GM12878 (cell line): ENCODE measurements around the gene TP53BP1. TPM values are rescaled to one million over a fixed set of nuclear protein-coding genes. Genes with fewer than 3 reads are reported as not detected.

Experiments
- ATAC-seq: fragments of 200-7000 bp; cut with Tn5 transposase; 3 replicates; pipeline ENCODE4 v1.9.1; 2020; ENCODE audit warnings: mild to moderate bottlenecking, moderate library complexity
- BruUV-seq: library from RNA; stranded (reverse); fragments of 400-500 nt; replicated peaks from 2 replicates; lab custom pipeline; 2021; lab: Mats Ljungman, UMichigan
- CTCF ChIA-PET: fragments of 300-600 bp; sonication (Branson Sonifier 250); formaldehyde crosslinking; extraction: SDS; loops from one replicate; lab custom pipeline; 2021; ENCODE audit warnings: inconsistent platforms; lab: Yijun Ruan, JAX
- POLR2A ChIA-PET: fragments of 350-600 bp; formaldehyde crosslinking; extraction: SDS; loops from one replicate; lab custom pipeline; 2021; ENCODE audit warnings: inconsistent platforms; lab: Charles Lee
- RAD21 ChIA-PET: fragments of 300-600 bp; sonication (Branson Sonifier 250); formaldehyde crosslinking; loops from one replicate; lab custom pipeline; 2023; ENCODE audit warnings: antibody characterized with exemption; ENCODE audit not compliant: unreplicated experiment; lab: Charles Lee
- SMC1A ChIA-PET: fragments of 300-600 bp; sonication (Branson Sonifier 250); formaldehyde crosslinking; loops from one replicate; lab custom pipeline; 2023; ENCODE audit not compliant: unreplicated experiment, uncharacterized antibody; lab: Charles Lee
- DNase-seq: peaks from one replicate; pipeline ENCODE4 v3.0.0-alpha.2; 2011; ENCODE audit warnings: low read depth, low spot score
- FAIRE-seq: peaks from 3 replicates; lab custom pipeline; 2011; peaks lifted over from hg19 to GRCh38; lab: Jason Lieb, UNC
- H2AFZ ChIP-seq: 2 replicates; pipeline ENCODE4 v1.6.0; 2011; ENCODE audit warnings: low read depth, low read length, control low read depth; ENCODE audit not compliant: control insufficient read depth
- H3K27ac ChIP-seq: 2 replicates; pipeline ENCODE4 v1.5.1; 2011; ENCODE audit warnings: control low read depth; ENCODE audit not compliant: control insufficient read depth, insufficient read depth
- H3K27me3 ChIP-seq, 2 experiments: replicated peaks in 1 of 2; 2 replicates each; pipeline versions ENCODE4 v1.6.0 to v1.6.1; 2011; ENCODE audit warnings: low read length in 1 of 2; ENCODE audit not compliant: control insufficient read depth in 2 of 2, insufficient read depth in 2 of 2
- H3K36me3 ChIP-seq, 2 experiments: 2 replicates each; pipeline ENCODE4 v1.5.1; 2011; ENCODE audit warnings: low read length in 1 of 2; ENCODE audit not compliant: control insufficient read depth in 2 of 2, insufficient read depth in 2 of 2
- H3K4me1 ChIP-seq: 2 replicates; pipeline ENCODE4 v1.6.1; 2011; ENCODE audit warnings: mild to moderate bottlenecking, low read length, moderate library complexity, mixed read lengths; ENCODE audit not compliant: control insufficient read depth, insufficient read depth
- H3K4me2 ChIP-seq: 2 replicates; pipeline ENCODE4 v1.6.0; 2011; ENCODE audit warnings: control low read depth; ENCODE audit not compliant: control insufficient read depth, insufficient read depth
- H3K4me3 ChIP-seq: fragments of 200-600 bp; sonication (generic); 2 replicates; pipeline ENCODE4 v1.5.1; 2016
- H3K79me2 ChIP-seq: 2 replicates; pipeline ENCODE4 v1.6.0; 2011; ENCODE audit warnings: low read length; ENCODE audit not compliant: control insufficient read depth, insufficient read depth
- H3K9ac ChIP-seq: 2 replicates; pipeline ENCODE4 v1.8.0; 2011; ENCODE audit warnings: low read length, control low read depth, mixed read lengths; ENCODE audit not compliant: control insufficient read depth, insufficient read depth
- H3K9me3 ChIP-seq: replicated peaks from 3 replicates; pipeline ENCODE4 v1.5.1; 2011; ENCODE audit warnings: mild to moderate bottlenecking, low read length; ENCODE audit not compliant: control insufficient read depth, insufficient read depth
- H4K20me1 ChIP-seq: 2 replicates; pipeline ENCODE4 v1.6.0; 2011; ENCODE audit not compliant: control insufficient read depth, insufficient read depth
- BCL11A ChIP-seq: IDR thresholded peaks from 2 replicates; pipeline ENCODE4 v1.6.1; 2011; ENCODE audit warnings: low read depth, low read length
- CBFB ChIP-seq: IDR thresholded peaks from 2 replicates; pipeline ENCODE4 v1.6.1; 2016; ENCODE audit warnings: antibody characterized with exemption, low read depth
- CHD2 ChIP-seq: IDR thresholded peaks from 2 replicates; pipeline ENCODE4 v1.6.1; 2011; ENCODE audit warnings: low read depth, low read length, improper control_type of control experiment, borderline replicate concordance
- KDM1A ChIP-seq: fragments of 200-600 bp; sonication (generic); IDR thresholded peaks from 2 replicates; pipeline ENCODE4 v1.6.1; 2016; ENCODE audit warnings: borderline replicate concordance
- NFIC ChIP-seq: IDR thresholded peaks from 2 replicates; pipeline ENCODE4 v1.6.1; 2012; ENCODE audit warnings: low read depth, mild to moderate bottlenecking, inconsistent platforms, low read length, moderate library complexity
- NR2C2 ChIP-seq: IDR thresholded peaks from 2 replicates; pipeline ENCODE4 v1.6.1; 2011; ENCODE audit warnings: borderline replicate concordance, low read depth; ENCODE audit not compliant: control insufficient read depth, insufficient read length
- SMAD1 ChIP-seq: fragments of 450-650 bp; IDR thresholded peaks from 2 replicates; pipeline ENCODE4 v1.6.1; 2018; ENCODE audit warnings: mild to moderate bottlenecking, low read depth; ENCODE audit not compliant: partially characterized antibody
- SMC3 ChIP-seq: IDR thresholded peaks from 2 replicates; pipeline ENCODE4 v1.6.1; 2011; ENCODE audit warnings: low read length, improper control_type of control experiment, borderline replicate concordance
- SRF ChIP-seq, 2 experiments: IDR thresholded peaks; 2 replicates each; pipeline ENCODE4 v1.6.1; 2011; ENCODE audit warnings: low read depth in 2 of 2, low read length in 2 of 2, mild to moderate bottlenecking in 1 of 2, moderate library complexity in 1 of 2
- ZNF384 ChIP-seq: IDR thresholded peaks from 2 replicates; pipeline ENCODE4 v1.6.1; 2012; ENCODE audit warnings: low read depth, mild to moderate bottlenecking, low read length, improper control_type of control experiment, borderline replicate concordance
- ZNF687 ChIP-seq: fragments of 450-650 bp; IDR thresholded peaks from 2 replicates; pipeline ENCODE4 v1.6.1; 2017; ENCODE audit warnings: mild to moderate bottlenecking, moderate library complexity
- in situ Hi-C: fragments of 300-500 bp; cut with MboI; formaldehyde crosslinking; loops from 9 replicates; pipeline ENCODE4 v1.14.3; 2018; ENCODE audit warnings: mixed read lengths
- intact Hi-C: fragments of 100-400 bp; cut with micrococcal nuclease; formaldehyde crosslinking; loops from one replicate; pipeline ENCODE4 v1.14.2; 2022; ENCODE audit not compliant: unreplicated experiment
- polyA plus RNA-seq, 11 experiments: library from polyadenylated mRNA; depleted of rRNA in 4 of 11; unstranded in 6 of 11; stranded (reverse) in 5 of 11; fragments of >200 nt; fragmentation: Nextera tagmentation in 4 of 11; fragmentation: Illumina TruSeq in 1 of 11; extraction: Ambion mirVana in 4 of 11; extraction: Trizol in 1 of 11; gene quantifications; 1 replicate in 1 of 11; 2 replicates in 10 of 11; pipeline versions ENCODE4 v1.2.1 to v1.2.3, GENCODE V29; 2011 to 2016; ENCODE audit warnings: inconsistent platforms in 2 of 11, missing spikeins in 2 of 11, low read depth in 1 of 11
- total RNA-seq, 4 experiments: library from RNA; depleted of rRNA in 3 of 4; stranded (reverse); fragments of >200 nt in 3 of 4; fragmentation: Illumina TruSeq in 1 of 4; extraction: Trizol in 1 of 4; gene quantifications; 2 replicates each; pipeline versions ENCODE4 v1.2.1 to v1.2.3, GENCODE V29; 2013 to 2021
- TF ChIP-seq, protein P1 (sequence below): IDR thresholded peaks from 2 replicates; pipeline ENCODE4 v1.6.1; 2012; ENCODE audit warnings: low read depth, low read length, improper control_type of control experiment
- TF ChIP-seq, protein P2 (sequence below): fragments of 450-650 bp; IDR thresholded peaks from 2 replicates; pipeline ENCODE4 v1.6.1; 2018; ENCODE audit warnings: mild to moderate bottlenecking, low read depth, moderate library complexity; ENCODE audit not compliant: partially characterized antibody

The TP53BP1 gene
- total and polyA plus RNA-seq, 10 of the 15 experiments (the other 5 are each of a cell fraction or from before 2014, with no cell fraction given): 6.2 to 50.2 (median 19.3) TPM

DNA sequence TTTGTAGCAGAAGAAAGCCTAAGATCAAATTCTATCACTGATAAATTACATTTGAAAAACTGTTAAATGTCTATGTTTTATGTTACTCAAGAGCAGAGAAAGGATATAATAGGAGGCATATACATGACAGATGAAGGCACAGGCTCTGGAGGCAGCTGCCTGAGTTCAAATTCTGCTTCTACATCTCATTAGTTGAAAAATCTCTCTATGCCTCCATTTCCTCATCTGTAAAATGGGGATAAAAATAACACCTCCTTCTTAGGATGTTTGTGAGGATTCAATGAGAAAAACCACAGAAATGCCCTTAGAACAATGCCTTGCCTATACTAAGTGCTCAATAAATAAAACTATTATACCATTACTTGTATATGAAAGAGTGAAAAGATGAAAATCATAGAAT is 21.0 kb downstream of the TP53BP1 start:
- no TSS peak for BruUV-seq
- RAD21 ChIA-PET: no interaction called here
- SMC1A ChIA-PET: interaction anchor here (2.3 to 4.1 kb wide), 2 partner anchors 11 to 39 kb away, joined by 7 to 13 read pairs; no protein-coding TSS in a partner anchor
- ATAC-seq: no peak
- Histone ChIP-seq H3K4me1 (no peaks in the 10 kb centered on the region), H3K9ac (no peak overlapping the region), H3K27ac (no peak overlapping the region), H4K20me1 (no peaks in the 10 kb centered on the region), H3K4me3 (no peak overlapping the region), H3K9me3 (no peaks in the 10 kb centered on the region), H3K27me3 (no peaks in the 10 kb centered on the region), H2AFZ (no peak overlapping the region), H3K79me2 (no peaks in the 10 kb centered on the region), H3K36me3 (no peaks in the 10 kb centered on the region; a peak in 3 of 4 replicates), H3K4me2 (no peak overlapping the region)
- CTCF ChIA-PET: no interaction called here
- intact Hi-C loops: no loop called here
- TF ChIP-seq ZNF384: no peak
- TF ChIP-seq, protein P1, sequence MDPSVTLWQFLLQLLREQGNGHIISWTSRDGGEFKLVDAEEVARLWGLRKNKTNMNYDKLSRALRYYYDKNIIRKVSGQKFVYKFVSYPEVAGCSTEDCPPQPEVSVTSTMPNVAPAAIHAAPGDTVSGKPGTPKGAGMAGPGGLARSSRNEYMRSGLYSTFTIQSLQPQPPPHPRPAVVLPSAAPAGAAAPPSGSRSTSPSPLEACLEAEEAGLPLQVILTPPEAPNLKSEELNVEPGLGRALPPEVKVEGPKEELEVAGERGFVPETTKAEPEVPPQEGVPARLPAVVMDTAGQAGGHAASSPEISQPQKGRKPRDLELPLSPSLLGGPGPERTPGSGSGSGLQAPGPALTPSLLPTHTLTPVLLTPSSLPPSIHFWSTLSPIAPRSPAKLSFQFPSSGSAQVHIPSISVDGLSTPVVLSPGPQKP: no peak
- TF ChIP-seq CHD2: no peak
- no peak for TF ChIP-seq NFIC
- TF ChIP-seq, protein P2, sequence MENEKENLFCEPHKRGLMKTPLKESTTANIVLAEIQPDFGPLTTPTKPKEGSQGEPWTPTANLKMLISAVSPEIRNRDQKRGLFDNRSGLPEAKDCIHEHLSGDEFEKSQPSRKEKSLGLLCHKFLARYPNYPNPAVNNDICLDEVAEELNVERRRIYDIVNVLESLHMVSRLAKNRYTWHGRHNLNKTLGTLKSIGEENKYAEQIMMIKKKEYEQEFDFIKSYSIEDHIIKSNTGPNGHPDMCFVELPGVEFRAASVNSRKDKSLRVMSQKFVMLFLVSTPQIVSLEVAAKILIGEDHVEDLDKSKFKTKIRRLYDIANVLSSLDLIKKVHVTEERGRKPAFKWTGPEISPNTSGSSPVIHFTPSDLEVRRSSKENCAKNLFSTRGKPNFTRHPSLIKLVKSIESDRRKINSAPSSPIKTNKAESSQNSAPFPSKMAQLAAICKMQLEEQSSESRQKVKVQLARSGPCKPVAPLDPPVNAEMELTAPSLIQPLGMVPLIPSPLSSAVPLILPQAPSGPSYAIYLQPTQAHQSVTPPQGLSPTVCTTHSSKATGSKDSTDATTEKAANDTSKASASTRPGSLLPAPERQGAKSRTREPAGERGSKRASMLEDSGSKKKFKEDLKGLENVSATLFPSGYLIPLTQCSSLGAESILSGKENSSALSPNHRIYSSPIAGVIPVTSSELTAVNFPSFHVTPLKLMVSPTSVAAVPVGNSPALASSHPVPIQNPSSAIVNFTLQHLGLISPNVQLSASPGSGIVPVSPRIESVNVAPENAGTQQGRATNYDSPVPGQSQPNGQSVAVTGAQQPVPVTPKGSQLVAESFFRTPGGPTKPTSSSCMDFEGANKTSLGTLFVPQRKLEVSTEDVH: no peak
- no peak for TF ChIP-seq SRF (IDR thresholded peaks at IDR 0.05; ENCODE audit: low read depth in 2 of 2, low read length in 2 of 2)
- TF ChIP-seq CBFB: no peak
- no peak for TF ChIP-seq SMAD1
- TF ChIP-seq NR2C2: no peak
- no peak for TF ChIP-seq ZNF687
- TF ChIP-seq BCL11A: no peak
- no peak for TF ChIP-seq KDM1A
- no peak for TF ChIP-seq SMC3
- POLR2A ChIA-PET: no interaction called here
- no peak for DNase-seq
- in situ Hi-C loops: no loop called here
- no peak for FAIRE-seq
